ENCODE measurements around the gene PCK1.

DNA sequence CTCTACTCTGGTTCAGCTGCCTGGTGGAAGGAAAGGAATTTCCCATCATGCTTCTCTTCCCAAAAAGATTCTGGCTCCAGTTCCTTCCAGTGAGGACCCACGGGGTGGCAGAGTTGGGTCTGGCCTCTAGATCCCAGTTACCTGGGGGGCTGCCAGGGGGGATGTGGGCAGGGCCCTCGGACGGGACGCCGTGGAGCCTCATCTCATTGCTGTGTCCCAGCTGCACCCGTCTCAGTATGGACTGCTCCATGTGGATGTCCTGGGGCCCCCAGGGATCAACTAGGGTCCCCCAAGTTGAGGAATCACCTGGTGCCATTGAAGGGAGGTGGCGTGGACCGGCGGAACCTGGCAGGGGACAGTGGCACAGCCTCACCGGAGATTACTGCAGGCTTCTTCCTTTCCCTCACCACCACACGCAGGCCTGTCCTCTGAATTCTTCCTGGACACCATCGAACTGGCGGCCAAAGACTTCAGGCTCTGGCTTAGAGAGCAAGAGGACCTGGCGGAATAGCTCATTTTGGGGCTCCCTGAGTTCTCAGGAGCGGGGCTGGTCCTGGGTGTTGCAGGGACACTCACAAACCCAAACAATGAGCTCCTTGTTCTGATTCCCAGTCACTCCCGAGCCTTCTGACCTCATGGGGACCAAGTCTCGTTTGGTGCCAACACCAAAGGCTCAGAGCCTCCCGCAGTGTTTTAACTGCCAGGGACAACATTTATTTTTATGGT, 50.8 kb downstream of the PCK1 start:
- TF ChIP-seq EED (CRISPR knock-in tag; IDR thresholded peaks at IDR 0.05) (no peak), JUND (CRISPR knock-in tag; IDR thresholded peaks at IDR 0.05) (no peak), GATA4 (IDR thresholded peaks at IDR 0.05; ENCODE audit: borderline replicate concordance, low read depth) (no peak), GABPA (IDR thresholded peaks at IDR 0.05; ENCODE audit: low read depth, low read length) (no peak), GABPA (CRISPR knock-in tag; IDR thresholded peaks at IDR 0.05; ENCODE audit: low read depth) (no peak), FOXK2 (IDR thresholded peaks at IDR 0.05) (no peak), POLR2A (IDR thresholded peaks at IDR 0.05; ENCODE audit: insufficient read depth in 1 of 2, low read depth in 2 of 2, low read length in 2 of 2) (no peak), POLR2G (IDR thresholded peaks at IDR 0.05; ENCODE audit: low read depth, low read length) (no peak), NFRKB (IDR thresholded peaks at IDR 0.05) (no peak), DR1 (CRISPR knock-in tag; IDR thresholded peaks at IDR 0.05) (no peak)
- TF ChIP-seq, protein P1, sequence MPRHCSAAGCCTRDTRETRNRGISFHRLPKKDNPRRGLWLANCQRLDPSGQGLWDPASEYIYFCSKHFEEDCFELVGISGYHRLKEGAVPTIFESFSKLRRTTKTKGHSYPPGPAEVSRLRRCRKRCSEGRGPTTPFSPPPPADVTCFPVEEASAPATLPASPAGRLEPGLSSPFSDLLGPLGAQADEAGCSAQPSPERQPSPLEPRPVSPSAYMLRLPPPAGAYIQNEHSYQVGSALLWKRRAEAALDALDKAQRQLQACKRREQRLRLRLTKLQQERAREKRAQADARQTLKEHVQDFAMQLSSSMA (CRISPR knock-in tag; IDR thresholded peaks at IDR 0.05), result no peak
- TF ChIP-seq, protein P2, sequence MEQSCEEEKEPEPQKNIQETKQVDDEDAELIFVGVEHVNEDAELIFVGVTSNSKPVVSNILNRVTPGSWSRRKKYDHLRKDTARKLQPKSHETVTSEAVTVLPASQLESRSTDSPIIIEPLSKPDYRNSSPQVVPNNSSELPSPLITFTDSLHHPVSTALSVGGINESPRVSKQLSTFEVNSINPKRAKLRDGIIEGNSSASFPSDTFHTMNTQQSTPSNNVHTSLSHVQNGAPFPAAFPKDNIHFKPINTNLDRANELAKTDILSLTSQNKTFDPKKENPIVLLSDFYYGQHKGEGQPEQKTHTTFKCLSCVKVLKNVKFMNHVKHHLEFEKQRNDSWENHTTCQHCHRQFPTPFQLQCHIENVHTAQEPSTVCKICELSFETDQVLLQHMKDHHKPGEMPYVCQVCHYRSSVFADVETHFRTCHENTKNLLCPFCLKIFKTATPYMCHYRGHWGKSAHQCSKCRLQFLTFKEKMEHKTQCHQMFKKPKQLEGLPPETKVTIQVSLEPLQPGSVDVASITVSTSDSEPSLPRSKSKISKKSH (CRISPR knock-in tag; IDR thresholded peaks at IDR 0.05; ENCODE audit: borderline replicate concordance), result no peak
- TF ChIP-seq, protein P3, sequence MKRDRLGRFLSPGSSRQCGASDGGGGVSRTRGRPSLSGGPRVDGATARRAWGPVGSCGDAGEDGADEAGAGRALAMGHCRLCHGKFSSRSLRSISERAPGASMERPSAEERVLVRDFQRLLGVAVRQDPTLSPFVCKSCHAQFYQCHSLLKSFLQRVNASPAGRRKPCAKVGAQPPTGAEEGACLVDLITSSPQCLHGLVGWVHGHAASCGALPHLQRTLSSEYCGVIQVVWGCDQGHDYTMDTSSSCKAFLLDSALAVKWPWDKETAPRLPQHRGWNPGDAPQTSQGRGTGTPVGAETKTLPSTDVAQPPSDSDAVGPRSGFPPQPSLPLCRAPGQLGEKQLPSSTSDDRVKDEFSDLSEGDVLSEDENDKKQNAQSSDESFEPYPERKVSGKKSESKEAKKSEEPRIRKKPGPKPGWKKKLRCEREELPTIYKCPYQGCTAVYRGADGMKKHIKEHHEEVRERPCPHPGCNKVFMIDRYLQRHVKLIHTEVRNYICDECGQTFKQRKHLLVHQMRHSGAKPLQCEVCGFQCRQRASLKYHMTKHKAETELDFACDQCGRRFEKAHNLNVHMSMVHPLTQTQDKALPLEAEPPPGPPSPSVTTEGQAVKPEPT (CRISPR knock-in tag; IDR thresholded peaks at IDR 0.05; ENCODE audit: low read depth), result no peak
- TF ChIP-seq, protein P4, sequence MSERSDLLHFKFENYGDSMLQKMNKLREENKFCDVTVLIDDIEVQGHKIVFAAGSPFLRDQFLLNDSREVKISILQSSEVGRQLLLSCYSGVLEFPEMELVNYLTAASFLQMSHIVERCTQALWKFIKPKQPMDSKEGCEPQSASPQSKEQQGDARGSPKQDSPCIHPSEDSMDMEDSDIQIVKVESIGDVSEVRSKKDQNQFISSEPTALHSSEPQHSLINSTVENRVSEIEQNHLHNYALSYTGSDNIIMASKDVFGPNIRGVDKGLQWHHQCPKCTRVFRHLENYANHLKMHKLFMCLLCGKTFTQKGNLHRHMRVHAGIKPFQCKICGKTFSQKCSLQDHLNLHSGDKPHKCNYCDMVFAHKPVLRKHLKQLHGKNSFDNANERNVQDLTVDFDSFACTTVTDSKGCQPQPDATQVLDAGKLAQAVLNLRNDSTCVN (CRISPR knock-in tag; IDR thresholded peaks at IDR 0.05; ENCODE audit: borderline replicate concordance), result no peak
- TF ChIP-seq, protein P5, sequence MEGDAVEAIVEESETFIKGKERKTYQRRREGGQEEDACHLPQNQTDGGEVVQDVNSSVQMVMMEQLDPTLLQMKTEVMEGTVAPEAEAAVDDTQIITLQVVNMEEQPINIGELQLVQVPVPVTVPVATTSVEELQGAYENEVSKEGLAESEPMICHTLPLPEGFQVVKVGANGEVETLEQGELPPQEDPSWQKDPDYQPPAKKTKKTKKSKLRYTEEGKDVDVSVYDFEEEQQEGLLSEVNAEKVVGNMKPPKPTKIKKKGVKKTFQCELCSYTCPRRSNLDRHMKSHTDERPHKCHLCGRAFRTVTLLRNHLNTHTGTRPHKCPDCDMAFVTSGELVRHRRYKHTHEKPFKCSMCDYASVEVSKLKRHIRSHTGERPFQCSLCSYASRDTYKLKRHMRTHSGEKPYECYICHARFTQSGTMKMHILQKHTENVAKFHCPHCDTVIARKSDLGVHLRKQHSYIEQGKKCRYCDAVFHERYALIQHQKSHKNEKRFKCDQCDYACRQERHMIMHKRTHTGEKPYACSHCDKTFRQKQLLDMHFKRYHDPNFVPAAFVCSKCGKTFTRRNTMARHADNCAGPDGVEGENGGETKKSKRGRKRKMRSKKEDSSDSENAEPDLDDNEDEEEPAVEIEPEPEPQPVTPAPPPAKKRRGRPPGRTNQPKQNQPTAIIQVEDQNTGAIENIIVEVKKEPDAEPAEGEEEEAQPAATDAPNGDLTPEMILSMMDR (CRISPR knock-in tag; IDR thresholded peaks at IDR 0.05), result no peak
